ENCODE data around the gene ITLN1.
"Not testable (repeated sequence)": the region's sequence is repeated elsewhere in the genome, so short reads cannot be mapped to it uniquely, and the experiment has no call there.

ITLN1 gene

DNA sequence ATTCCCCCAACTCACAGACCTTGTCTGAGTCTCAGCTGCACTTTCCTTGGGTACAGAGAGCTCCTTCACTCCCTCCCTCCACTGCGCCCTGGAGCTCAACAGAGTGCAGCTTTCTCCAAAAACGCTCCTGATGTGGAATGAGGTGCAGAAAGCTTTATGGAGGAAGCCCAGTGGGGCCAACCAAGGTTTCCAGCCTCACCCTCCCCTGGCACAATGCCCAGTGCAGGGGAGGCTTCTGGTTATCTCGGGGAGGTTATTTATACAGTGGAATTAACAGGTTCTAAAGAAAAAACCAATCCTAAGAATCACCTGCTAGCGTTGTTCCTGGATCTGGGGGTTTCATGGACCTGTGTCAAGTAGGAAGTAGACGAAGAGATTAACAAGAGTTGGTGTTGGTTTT lies at the start of gene ITLN1:
TSS of gene ITLN1 (minus strand) at position 139 of the 400 bp plus-strand sequence. CDS start 303 bp downstream, outside the sequence.
- DNase-seq (ENCODE audit: low read depth in 2 of 2), result no peak

DNA sequence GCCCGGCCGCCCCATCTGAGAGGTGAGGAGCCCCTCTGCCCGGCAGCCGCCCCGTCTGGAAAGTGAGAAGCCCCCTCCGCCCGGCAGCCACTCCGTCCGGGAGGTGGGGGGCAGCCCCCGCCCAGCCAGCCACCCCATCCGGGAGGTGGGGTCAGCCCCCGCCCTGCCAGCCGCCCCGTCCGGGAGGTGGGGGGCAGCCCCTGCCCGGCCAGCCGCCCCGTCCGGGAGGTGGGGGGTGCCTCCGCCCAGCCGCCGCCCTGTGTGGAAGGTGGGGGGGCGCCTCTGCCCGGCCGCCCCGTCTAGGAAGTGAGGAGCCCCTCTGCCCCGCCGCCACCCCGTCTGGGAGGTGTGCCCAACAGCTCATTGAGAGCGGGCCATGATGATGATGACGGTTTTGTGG lies 48.3 kb upstream of the ITLN1 start:
- not testable (repeated sequence) for DNase-seq (ENCODE audit: low read depth in 2 of 2)

DNA sequence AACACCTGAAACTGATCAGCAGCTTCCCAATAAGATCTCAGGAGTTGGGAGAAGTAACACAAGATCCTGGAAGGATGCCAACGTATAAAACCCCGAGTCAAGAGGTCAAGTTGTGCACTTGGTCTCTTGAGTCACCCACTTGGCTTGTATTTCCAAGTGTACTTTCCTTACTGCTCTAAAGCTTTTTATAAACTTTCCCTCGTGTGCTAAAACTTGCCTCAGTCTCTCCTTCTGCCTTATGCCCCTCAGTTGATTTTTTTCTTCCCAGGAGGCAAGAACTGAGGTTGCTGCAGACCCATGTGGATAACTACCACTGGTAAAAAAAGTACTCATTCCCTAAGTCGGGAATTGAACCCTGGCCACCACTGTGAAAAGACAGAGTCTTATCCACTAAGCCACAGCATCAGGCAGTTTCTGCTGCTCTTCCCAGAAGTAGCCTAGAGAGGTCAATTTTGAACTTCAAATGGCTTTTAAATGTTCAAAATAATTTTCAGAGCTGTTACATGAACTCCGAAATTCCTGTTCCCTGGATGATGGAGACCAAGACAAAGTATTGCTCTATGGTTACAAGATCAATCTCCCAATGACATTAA lies 40.8 kb upstream of the ITLN1 start:
- DNase-seq (ENCODE audit: low read depth in 2 of 2), result no peak

DNA sequence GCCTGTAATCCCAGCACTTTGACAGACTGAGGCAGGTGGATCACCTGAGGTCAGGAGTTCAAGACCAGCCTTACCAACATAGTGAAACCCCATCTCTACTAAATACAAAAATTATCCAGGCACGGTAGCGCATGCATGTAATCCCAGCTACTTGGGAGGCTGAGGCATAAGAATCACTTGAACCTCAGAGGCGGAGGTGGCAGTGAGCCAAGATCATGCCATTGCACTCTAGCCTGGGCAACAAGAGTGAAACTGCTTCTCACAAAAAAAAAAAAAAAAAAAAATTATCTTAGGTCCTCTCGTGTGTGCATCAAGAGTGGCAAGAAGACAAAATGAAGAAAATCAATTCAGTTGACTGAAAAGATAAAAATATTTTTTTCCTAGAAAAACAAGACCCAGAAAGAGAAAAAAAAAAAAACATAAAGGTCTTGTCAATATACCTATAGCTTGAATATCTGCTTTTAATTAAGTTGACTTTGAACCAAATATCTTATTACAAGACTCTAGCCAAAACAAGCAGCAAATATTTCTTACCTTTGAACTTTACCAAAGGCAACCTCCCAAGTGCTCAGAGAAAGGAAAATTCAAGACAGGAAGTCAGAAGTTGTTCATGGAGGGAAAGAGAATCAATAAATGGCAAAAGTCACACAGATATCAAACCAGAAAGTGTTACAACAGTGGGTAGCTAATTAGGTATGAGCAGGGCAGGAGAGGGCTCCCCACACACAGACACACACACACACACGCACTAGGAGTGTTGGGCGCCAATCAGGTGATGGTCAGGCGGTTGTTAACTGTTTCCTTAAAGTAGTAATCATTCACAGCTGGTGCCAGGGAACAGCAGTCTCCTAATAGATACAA lies 40.0 kb upstream of the ITLN1 start:
- DNase-seq (ENCODE audit: low read depth in 2 of 2), result no peak

DNA sequence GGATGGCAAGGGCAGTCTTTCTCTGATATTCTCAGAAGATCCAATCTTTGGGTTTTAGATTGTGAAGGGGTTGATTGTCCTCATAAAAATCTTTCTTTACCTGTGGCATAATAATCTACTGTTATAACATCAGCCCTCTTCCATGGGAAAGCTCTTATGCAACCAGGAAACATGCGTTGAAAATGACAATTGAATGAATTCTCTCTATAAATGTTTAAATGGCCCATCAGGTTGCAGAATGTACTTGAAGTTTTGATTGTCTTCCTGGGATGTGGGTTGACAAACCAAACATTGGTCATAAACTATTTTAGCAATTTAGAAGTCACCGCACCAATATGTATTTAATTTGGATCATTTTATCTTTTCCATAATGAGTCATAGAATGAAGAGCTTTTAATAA lies 31.7 kb upstream of the ITLN1 start:
- DNase-seq (ENCODE audit: low read depth in 2 of 2), result no peak

DNA sequence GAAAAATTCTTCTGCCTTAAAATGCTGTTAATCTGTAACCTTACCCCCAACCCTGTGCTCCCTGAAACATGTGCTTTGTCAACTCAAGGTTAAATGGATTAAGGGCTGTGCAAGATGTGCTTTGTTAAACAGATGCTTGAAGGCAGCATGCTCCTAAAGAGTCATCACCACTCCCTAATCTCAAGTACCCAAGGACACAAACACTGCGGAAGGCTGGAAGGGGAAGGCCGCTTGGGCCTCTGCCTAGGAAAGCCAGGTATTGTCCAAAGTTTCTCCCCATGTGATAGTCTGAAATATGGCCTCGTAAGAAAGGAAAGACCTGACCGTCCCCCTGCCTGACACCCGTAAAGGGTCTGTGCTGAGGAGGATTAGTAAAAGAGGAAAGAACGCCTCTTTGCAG lies 28.2 kb upstream of the ITLN1 start:
- DNase-seq (ENCODE audit: low read depth in 2 of 2), result not testable (repeated sequence)

DNA sequence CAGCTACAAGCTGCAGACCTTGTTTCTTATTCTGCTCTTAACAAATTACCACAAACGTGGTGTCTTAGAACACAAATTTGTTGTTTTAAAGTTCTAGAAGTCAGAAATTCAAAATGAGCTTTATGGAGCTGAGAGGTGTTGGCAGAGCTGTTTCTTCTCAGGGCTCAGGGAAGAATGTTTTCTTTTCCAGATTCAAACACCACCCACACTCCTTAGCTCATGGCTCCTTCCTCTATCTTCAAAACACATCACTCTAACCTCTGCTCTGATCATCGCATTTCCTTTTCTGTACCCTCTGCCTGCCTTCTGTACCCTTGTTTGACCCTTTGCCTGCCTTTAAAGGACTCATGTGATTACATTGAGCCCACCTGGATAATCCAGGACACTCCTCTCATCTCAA lies 26.9 kb upstream of the ITLN1 start:
- no peak for DNase-seq (ENCODE audit: low read depth in 2 of 2)

DNA sequence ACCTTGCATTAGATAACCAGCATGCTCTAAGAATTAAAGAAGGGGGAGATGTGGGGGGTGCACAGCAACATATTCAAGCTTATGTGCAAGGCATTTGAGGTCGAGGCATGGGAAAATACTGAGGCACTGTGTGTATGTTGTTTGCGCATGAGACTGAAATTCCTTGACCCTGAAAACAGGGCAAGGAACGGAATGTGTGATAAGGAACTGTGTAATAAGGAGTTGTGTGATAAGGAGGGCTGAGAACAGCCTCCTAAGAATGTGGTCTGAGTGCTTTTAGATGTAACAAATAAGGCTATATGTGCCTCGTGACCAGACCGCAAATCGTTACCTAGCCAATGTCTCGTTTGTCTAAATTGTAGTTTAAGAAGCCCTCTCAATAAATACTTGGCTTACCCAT lies 26.5 kb upstream of the ITLN1 start:
- DNase-seq (ENCODE audit: low read depth in 2 of 2), result no peak

DNA sequence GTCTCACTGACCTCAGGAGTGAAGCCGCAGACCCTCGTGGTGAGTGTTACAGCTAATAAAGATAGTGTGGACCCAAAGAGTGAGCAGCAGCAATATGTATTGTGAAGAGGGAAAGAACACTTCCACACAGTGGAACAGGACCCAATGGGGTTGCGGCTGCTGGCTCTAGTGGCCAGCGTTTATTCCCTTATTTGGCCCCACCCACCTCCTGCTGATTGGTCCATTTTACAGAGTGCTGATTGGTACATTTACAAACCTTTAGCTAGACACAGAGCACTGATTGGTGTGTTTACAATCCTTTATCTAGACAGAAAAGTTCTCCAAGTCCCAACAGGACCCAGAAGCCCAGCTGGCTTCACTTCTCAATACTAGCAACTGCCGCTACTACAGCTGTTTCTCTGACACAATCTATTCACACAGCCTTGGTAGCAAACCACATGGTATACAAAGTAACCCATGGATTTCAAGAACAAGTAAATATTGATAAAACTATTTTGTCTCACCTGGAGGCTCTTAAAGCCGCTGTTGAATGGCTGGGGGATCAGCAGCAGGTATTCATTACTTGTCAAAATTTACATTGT lies 25.3 kb upstream of the ITLN1 start:
- DNase-seq (ENCODE audit: low read depth in 2 of 2), result no peak

DNA sequence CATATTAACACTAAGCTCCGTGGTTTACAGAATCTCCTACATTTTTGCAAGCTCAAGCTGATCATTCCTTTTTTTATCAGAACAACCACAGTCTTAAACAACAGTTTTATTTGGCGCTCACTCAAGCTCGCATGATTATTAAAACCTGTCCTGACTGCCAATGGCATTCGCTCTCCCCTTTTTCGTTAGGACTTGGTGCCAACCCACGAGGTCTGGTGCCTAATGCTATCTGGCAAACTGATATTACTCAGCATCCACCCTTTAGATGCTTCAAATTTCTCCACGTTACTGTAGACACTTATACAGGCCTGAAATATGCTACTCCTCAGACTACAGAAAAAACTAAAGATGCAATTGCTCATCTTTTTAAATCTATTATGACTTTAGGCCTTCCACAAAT lies 23.0 kb upstream of the ITLN1 start:
- no peak for DNase-seq (ENCODE audit: low read depth in 2 of 2)

DNA sequence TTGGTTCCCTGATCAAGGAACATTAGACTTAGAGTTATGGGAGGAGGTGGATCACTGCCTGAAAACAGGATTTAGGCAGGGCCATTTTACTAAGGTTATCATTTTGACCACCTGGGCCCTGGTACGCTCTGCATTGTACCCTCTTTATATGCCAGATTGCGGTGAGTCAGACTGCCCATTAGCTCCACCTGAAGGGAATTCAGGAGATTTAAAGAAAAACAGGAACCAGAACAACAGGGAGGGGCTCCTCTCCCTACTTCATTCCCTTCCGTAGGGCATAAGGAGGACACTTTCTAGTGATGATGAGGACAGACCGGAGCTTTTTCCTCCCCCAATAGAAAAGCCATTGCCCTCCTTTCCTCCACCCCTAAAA lies 20.6 kb upstream of the ITLN1 start:
- no peak for DNase-seq (ENCODE audit: low read depth in 2 of 2)

DNA sequence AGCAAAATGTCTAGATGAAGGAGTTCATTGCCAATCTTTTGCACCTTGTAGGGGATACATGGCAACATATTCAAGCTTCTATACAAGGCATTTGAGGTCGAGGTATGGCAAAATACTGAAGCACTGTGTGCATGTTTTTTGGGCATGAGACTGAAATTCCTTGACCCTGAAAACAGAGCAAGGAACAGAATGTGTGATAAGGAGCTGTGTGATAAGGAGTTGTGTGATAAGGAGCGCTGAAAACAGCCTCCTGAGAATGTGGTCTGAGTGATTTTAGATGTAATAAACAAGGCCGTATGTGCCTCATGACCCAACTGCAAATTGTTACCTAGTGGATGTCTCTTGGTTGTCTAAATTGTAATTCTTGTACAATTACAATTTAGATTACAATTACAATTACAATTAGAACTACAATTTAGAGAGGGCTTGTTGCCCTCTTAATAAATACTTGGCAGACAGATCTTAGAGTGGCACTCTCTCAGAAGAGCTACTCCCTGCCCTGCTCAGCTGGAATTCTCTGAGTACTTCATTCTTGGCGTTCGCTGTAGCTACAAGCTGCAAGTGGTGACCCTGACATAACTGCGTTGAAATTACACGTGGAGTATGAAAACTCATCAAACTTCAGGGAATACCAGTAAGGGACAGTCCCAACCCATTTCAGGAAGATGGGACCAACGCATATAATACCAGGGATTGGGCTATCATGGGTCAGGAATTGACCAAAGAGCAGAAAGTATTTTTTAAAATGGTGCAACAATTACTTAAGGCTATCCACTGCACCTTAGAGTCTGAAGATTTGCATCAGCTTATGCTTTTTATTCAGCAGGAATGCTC lies 20.0 kb upstream of the ITLN1 start:
- no peak for DNase-seq (ENCODE audit: low read depth in 2 of 2)

DNA sequence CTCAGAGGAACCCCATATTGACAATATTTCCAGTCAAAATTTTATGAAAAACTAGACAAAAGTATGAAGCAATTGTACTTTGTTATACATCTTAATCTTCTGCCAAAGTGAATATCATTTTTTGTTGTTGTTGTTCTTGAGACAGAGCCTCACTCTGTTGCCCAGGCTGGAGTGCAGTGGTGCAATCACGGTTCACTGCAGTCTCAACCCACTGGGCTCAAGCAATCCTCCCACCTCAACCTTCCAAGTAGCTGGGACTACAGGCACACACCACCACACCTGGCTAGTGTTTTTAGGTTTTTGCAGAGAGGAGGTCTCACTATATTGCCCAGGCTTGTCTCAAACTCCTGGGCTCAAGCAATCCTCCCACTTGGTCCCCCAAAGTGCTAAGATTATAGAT lies 17.3 kb upstream of the ITLN1 start:
- DNase-seq (ENCODE audit: low read depth in 2 of 2), result not testable (repeated sequence)

DNA sequence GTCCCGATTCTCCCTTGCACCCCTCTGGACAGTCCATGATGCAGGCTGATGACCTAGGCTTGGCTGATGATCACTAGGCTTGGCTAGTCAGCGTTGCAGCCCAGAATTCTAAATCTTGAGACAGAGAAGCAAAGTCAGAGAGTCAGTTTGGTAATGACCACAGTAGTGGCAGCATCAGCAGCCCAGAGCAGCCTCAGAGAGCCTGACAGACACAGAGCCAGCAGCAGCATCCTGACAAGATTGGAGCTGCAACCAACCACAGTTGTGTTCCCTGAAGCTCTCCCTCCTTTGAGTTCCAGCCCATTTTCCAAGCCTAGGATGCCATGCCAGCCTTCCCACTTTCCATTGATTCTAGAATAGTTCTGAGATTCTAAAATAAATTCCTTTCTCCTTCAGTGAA lies 16.8 kb upstream of the ITLN1 start:
- DNase-seq (ENCODE audit: low read depth in 2 of 2), result no peak

DNA sequence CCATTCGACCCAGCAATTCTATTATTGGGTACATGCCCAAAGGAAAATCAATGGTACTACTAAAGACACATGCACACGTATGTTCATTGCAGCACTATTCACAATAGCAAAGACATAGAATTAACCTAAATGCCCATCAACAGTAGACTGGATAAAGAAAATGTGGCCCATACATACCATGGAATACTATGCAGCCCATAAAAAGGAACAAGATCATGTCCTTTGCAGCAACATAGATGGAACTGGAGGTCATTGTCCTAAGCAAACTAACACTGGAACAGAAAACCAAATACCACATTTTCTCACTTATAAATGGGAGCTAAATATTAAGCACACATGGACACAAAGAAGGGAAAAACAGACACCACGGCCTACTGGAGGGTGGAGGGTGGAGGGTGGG lies 15.7 kb upstream of the ITLN1 start:
- not testable (repeated sequence) for DNase-seq (ENCODE audit: low read depth in 2 of 2)

DNA sequence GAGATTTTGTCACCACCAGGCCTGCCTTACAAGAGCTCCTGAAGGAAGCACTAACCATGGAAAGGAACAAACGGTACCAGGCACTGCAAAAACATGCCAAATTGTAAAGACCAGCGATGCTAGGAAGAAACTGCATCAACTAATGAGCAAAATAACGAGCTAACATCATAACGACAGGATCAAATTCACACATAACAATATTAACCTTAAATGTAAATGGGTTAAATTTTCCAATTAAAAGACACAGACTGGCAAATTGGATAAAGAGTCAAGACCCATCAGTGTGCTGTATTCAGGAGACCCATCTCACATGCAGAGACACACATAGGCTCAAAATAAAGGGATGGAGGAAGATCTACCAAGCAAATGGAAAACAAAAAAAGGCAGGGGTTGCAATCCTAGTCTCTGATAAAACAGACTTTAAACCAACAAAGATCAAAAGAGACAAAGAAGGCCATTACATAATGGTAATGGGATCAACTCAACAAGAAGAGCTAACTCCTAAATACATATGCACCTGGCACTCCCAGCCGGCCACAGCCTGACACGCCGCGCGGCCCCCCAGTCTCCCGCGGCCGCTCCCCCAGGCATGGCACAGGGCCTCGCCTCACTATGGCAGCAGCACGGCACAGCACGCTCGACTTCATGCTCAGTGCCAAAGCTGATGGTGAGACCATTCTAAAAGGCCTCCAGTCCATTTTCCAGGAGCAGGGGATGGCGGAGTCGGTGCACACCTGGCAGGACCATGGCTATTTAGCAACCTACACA lies 9.6 kb upstream of the ITLN1 start:
- DNase-seq (ENCODE audit: low read depth in 2 of 2), result not testable (repeated sequence)

DNA sequence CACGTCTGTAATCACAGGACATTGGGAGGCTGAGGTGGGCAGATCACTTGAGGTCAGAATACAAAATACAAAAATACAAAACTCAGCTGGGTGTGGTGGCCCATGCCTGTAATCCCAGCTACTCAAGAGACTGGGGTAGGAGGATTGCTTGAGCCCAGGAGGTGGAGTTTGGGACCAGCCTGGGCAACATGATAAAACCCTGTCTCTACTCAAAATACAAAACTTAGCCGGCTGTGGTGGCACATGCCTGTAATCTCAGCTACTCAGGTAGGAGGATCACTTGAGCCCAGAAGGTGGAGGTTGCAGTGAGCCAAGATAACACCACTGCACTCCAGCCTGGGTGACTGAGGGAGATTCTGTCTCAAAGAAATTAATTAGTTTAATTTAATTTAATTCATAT lies 6.5 kb upstream of the ITLN1 start:
- DNase-seq (ENCODE audit: low read depth in 2 of 2), result no peak

DNA sequence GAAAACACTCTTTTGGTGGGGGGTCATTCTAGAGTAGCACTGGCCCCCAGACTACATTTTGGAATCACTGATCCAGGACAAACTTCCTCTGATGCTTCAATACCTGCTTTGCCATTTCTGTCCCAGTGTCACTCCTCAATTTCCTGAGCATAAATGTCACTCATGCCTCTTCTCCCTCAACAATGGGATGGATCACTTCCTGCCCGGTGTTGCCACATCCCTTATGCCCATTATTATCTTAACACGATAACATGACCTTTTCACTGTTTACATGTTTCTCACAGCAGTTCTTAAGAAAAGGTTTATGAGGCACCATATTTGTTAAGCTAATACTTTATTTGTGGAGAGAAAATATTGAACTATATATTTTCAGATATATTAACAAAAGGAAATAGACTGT lies 3.9 kb upstream of the ITLN1 start:
- no peak for DNase-seq (ENCODE audit: low read depth in 2 of 2)

DNA sequence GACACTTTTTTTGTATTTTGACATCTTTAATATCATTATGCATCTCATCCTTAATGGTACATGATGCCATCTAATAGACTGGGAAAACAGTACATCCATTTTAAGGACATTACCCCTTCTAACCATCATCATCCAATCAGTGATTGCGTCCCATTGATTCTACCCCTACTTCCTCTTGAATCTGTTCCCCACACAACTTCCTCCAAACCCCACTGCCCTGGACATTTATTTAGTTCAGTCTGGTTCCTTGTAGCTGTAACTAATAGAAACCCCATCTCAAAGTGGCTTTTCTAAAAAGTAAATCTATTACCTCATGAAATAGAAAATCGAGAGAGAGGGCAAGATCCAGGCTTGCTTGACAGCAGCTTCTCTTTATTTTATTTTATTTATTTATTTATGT lies 2.1 kb upstream of the ITLN1 start:
- no peak for DNase-seq (ENCODE audit: low read depth in 2 of 2)

DNA sequence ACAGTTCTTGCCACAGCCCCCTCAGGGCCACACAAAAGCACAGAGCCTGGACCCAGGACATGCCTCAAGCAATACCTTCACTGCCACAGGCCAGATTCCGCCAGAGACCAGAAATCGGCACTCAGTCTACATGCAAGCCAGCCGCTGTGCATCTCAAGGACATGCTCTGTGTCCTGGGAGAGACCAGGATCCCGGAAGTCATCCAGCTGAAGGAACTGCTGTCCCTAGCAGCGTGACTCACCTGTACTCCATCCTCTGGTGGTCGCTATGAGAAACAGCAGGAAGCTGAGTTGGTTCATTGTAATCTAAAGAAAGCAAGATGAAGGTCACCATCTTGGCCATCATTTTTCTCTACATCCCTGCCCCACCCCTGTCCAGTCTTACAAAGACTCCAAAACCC lies 401 bp downstream of the ITLN1 start:
- no peak for DNase-seq (ENCODE audit: low read depth in 2 of 2)
